ENCODE data around the gene TNRC18. TPM values are rescaled to one million over a fixed set of nuclear protein-coding genes. Genes with fewer than 3 reads are reported as not detected.

The TNRC18 gene
- total RNA-seq, 4 donors from 2014 or later, result 79.9 to 160 (median 91.3) TPM

GRCh38 chr7:5348134-5349004 lies 75.3 kb downstream of the TNRC18 start:
- DNase-seq (ENCODE audit: low spot score in 2 of 2), result no peak
- intact Hi-C loops (cut with DNase I; ENCODE audit: low total_unique reads), result no loop called here
- H3K4me3 ChIP-seq (ENCODE audit: low read depth, poor library complexity, severe bottlenecking), result no peak overlapping the region
- WGBS, 2 donors, result 82 to 83% methylated on average over 20 to 21 of the region's 21 CpGs
- no peak for TF ChIP-seq POLR2A (IDR thresholded peaks at IDR 0.05)
- TF ChIP-seq CTCF (IDR thresholded peaks at IDR 0.05), result no peak

- TF ChIP-seq CTCF (IDR thresholded peaks at IDR 0.05) (no peak), POLR2A (IDR thresholded peaks at IDR 0.05) (no peak)
- WGBS, 2 donors, result 92 to 95% methylated on average over 19 to 21 of the region's 21 CpGs
- intact Hi-C loops (cut with DNase I; ENCODE audit: low total_unique reads), result no loop called here
- H3K4me3 ChIP-seq (ENCODE audit: low read depth, poor library complexity, severe bottlenecking), result no peak overlapping the region
- no peak for DNase-seq (ENCODE audit: low spot score in 2 of 2)
Measured at GRCh38 chr7:5345671-5346070, 78.0 kb downstream of the TNRC18 start.

- DNase-seq (ENCODE audit: low spot score in 2 of 2), result no peak
- intact Hi-C loops (cut with DNase I; ENCODE audit: low total_unique reads), result no loop called here
- TF ChIP-seq CTCF (IDR thresholded peaks at IDR 0.05) (no peak), POLR2A (IDR thresholded peaks at IDR 0.05) (no peak)
- H3K4me3 ChIP-seq (ENCODE audit: low read depth, poor library complexity, severe bottlenecking), result no peak overlapping the region
- 98% methylated on average over 13 of the region's 13 CpGs for WGBS, 2 donors
Measured at GRCh38 chr7:5345171-5345570, 78.5 kb downstream of the TNRC18 start.

- intact Hi-C loops (cut with DNase I; ENCODE audit: low total_unique reads), result no loop called here
- WGBS, 2 donors, result 91 to 100% methylated on average over 3 to 4 of the region's 4 CpGs
- no peak for DNase-seq (ENCODE audit: low spot score in 2 of 2)
- no peak overlapping the region for H3K4me3 ChIP-seq (ENCODE audit: low read depth, poor library complexity, severe bottlenecking)
- TF ChIP-seq POLR2A (IDR thresholded peaks at IDR 0.05) (no peak), CTCF (IDR thresholded peaks at IDR 0.05) (no peak)
Measured at GRCh38 chr7:5344342-5344741, 79.3 kb downstream of the TNRC18 start.

GRCh38 chr7:5343884-5344283 lies 79.8 kb downstream of the TNRC18 start:
- H3K4me3 ChIP-seq (ENCODE audit: low read depth, poor library complexity, severe bottlenecking), result no peak overlapping the region
- intact Hi-C loops (cut with DNase I; ENCODE audit: low total_unique reads), result no loop called here
- WGBS, 2 donors, result 83 to 97% methylated on average over 2 of the region's 2 CpGs
- DNase-seq (ENCODE audit: low spot score in 2 of 2), result no peak
- TF ChIP-seq POLR2A (IDR thresholded peaks at IDR 0.05), result no peak
- no peak for TF ChIP-seq CTCF (IDR thresholded peaks at IDR 0.05)

All from lower leg skin (tissue), 4 donors.